ENCODE measurements around the gene GANC.

The GANC gene

GRCh38 chr15:42348083-42348482, 75.1 kb downstream of the GANC start:
- DNase-seq = no peak

DNA sequence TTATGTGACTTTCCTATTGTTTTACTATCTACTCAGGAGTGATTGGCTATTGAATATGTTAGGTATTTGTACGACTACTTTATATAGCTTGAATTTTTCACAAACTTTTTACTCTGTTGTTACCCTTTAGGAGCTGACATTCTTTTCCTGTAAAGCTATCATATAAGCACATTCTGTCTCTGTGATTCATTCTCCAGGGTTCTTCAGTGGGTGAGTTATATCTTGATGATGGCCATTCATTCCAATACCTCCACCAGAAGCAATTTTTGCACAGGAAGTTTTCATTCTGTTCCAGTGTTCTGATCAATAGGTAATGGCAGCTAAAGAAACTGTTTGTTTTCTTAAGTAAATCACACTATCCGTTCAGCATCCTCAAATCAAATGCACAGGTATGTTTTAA, 76.2 kb downstream of the GANC start:
- no peak for DNase-seq

DNA sequence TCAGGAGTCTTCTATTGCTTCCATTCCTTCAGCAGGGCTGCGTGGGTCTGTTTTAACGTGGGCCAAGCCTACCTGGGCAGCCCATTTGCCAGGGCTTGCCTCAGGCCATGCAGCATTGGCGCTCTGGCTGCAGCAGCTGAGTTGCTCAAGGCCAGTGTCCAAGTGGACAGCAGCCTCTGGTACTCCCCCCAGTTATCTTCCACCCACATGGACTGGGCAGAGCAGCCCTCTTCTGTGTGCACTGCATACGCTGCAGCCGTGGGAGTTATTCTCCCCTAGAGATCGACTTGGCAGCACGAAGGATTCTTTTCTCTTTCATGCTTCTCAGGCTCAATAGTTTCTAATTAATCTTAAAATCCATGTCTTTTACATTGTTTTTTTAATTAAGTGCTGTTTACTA, 79.4 kb downstream of the GANC start:
- DNase-seq = no peak

DNA sequence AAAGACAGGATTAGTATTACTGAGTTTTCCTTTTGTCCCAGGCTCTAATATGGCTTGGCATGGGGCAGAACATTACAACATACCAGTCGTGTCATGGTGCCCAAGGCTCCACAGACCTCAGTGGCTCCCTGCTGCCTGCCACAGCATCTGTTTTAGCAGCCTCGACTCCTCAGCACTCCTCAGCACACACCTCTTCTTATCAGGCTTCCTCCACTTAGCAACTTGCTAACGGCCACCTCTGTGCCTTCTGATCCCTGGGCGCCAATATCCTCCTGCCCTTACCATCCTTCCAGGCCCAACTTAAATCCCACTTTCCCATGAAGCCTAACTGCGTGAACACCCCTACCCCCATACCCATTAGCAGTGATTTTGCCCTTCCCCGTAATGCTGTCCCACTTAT, 80.1 kb downstream of the GANC start:
- no peak for DNase-seq

DNA sequence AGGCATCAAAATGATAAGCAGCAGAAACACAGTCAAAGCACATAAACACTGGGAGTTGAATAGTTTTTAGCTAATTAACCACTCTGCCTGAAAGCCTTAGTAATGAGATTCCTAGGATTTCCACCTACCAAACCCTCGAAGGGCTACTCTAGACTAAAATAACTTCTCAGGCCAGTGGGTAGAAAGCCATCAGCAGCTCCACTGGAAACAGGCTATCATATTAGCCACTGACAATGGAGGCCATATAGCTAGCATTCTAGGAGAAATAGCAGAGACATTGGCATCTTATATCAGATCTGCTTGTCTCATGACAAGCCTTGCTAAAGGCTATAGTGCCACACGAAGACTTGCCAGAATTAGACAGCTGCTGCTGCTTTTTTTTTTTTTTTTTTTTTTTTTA, 81.8 kb downstream of the GANC start:
- no peak for DNase-seq

GRCh38 chr15:42355291-42355690, 82.3 kb downstream of the GANC start:
- no peak for DNase-seq

GRCh38 chr15:42356851-42357250, 83.8 kb downstream of the GANC start:
- no peak for DNase-seq

DNA sequence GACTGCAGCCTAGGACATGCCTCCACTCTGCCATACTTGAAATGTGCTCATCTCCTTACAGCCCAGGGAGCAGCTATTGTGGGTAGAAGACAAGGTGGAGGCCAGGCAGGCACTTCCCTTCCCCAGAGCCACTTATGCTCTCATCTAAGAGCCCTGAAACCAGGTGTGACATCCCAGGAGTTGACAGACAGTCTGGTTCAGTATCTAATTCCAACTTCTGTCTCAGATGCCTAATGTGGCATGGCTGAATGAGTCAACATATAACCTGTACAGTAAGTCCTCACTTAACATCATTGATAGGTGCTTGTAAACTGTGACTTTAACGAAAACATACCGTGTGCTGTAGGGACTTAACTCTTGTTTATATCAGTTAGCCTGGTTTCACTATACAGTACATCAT, 85.1 kb downstream of the GANC start:
- no peak for DNase-seq

DNA sequence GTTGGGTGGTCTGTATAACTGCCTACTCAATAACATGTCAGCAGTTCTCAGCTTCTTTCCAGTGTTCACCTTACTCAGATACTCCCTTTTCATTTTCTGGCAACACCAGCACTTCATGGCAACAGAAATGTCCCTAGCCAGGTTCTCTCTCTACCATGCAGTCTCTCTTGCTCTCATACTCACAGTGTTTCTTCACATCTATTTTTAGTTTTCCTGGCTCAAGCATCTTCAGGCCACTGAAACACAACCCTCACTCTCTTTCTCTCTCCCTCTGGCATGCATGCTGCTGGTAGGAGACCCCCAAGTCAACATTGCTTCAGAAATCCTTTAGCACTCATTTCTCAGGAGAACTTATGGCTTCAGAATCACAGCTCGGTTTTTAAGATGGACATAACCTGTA, 86.2 kb downstream of the GANC start, which contains the start of gene CAPN3:
Gene CAPN3 (plus strand): TSS at position 253 of the 400 bp plus-strand sequence. CDS start 305 bp downstream, outside the sequence.
- no peak for DNase-seq

DNA sequence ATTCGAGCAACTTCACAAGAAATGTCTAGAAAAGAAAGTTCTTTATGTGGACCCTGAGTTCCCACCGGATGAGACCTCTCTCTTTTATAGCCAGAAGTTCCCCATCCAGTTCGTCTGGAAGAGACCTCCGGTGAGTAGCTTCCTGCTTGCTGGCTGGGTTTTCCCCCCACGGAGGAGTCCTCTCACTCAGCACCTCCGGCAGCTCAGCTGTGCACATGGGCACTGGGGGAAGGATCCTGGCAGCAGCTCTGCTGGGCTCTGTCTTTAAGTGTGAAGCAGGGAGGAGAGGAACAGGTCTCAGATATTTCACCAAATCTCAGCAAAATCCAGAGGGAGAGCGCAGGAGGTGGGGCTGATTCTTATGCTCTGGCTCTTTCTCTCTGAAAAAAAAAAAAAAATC, 87.0 kb downstream of the GANC start:
- DNase-seq = no peak

DNA sequence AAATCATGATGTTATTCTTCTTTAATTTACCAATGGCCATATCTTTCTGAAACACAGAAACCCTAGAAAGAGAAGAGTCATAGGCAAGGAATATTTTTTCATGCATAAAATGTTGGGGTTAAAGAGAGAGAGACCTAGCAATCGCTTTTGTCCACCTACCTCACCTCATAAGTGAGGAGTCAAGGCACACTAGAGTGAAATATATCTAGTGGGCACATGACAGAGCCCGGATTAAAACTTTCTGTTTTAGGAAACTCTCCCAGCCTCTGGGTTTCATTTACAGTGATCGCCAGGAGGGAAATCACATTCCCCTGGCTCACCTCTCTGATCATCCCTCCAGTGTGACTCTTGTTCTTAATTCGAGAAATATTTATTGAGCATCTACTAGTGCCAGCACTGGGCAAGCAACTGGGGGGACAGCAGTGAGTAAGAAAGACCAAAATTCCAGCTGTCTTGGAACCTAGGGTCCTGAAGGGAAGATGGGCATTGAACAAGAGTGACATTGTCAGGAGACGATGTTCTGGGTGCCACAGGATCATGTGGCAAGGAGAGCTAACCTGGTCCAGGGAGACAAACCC, 87.6 kb downstream of the GANC start:
- DNase-seq = no peak

DNA sequence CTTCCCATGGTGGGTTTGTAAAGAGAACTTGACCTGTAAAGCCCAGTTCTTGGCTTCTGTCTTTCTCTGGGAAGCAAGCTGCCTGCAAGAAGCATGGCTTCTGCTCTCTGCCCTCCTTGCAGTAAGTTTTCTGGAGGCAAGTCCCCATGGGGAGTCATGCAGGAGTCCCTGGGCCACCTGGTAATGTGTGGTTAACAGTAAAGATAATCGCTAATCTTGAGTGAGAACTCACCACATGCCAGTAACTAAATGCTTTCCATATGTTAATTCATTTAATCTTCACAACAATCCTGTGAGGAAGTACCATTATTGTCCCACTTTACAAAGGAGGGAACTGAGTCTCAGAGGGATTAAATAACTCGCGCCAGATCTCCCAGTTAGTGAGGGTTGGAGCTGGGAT, 90.5 kb downstream of the GANC start:
- no peak for DNase-seq

DNA sequence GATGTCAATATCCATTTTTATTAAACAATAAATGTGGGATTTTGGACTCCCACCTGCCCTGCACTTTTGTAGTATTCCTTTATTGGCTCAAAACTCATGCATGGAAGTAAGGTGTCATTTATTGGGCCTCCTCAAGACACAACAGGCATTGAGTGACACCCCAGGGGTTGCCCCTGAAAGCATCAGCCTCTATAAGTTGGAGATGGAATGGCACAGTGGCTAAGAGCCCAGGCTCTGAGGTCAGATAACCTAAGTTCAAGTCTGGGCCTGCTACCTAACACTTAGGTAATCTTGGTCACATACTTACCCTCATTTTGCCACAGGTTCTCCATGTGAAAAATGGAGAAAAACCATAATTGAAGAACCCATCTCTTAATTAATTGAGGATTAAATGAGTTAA, 90.9 kb downstream of the GANC start:
- no peak for DNase-seq

- DNase-seq = peak; percentile 1
Observed at GRCh38 chr15:42364529-42364928, 91.5 kb downstream of the GANC start.

- no peak for DNase-seq
Observed at GRCh38 chr15:42365921-42366550, 93.0 kb downstream of the GANC start.

DNA sequence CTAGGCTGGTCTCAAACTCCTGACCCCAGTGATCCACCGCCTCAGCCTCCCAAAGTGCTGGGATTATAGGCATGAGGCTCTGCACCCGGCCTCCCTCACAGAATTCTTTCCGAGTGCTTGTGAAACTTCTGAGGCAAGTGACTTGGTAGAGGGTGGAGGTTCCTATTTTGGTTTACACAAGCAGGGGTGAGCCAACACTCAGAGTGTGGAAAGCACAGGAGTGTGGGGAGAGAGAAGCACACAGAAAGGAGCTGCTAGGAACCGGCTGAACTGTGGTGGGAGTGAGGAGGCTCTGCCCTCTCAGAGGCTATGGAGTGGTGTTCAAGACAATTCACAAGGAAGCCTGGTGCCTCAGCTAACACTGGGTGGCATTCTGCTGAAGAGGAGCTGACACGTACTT, 94.0 kb downstream of the GANC start:
- no peak for DNase-seq

DNA sequence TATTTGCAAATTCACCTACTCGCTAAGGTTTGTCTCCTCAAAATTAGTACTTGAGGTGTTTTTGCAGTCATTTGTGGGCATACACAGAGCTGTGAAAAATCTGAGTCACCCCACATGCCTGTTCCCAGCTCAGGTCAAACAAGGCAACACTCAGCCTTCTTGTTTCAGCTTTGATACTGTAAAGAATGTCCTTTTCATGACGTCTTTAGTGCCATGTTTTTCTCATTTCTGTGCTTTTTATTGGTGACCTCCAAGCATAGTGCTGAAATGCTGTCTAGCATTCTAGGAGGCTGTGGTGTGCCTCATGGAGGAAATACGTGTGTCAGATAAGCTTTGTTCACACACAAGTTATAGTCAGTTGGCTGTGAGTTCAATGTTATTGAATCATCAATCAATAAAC, 95.1 kb downstream of the GANC start:
- DNase-seq = no peak

DNA sequence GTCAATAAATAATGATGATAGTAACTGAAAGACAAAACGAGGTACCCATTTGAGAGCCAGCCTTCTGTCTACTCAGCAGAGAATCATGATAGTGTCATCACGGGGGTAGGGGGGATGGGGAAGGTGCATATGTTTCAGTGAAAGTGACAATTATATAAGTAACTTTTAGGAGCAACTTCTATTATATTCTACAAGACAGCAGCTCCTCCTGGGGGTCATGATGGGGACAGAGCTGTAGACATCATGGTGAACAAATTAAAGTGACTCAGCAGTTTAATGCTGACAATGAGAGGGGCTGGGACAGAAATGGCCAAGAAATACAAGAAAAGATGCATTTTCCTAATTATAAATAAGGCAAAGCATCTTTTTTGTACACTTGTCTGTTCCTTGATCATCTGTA, 98.1 kb downstream of the GANC start:
- DNase-seq = no peak

DNA sequence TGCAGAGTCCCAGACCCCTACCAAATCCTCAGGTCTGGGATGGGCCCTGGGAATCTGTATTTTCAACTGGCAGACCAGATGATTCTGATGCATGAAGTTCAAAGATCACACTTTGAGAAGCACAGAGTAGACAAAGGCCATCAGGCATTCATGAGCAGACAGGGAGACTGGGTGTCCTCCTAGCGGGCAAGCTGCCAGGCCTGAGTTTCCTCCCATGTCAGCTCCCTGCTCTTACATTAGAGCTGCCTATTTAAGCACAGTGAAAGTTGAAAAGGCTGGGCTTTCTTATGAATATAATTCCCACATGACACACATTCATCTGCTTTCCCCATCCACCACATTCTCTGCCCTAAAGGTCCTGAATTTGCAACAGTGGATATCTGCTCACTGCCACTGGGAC, 100.3 kb downstream of the GANC start:
- DNase-seq = no peak

- no peak for DNase-seq
Observed at GRCh38 chr15:42373936-42374335, 100.9 kb downstream of the GANC start.

DNA sequence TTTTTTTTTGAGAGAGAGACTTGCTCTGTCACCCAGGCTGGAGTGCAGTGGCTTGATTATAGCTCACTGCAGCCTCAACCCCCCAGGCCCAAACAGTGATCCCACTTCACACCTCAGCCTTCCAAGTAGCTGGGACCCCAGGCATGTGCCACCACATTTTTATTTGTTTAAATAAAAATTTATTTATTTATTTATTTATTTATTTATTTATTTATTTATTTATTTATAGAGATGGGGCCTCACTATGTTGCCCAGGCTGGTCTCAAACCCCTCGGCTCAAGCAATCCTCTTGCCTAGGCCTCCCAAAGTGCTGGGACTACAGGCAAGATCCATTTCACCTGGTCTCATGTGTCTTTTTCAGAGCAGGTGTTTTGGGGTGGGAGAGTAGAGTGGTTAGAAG, 101.8 kb downstream of the GANC start:
- DNase-seq = no peak

DNA sequence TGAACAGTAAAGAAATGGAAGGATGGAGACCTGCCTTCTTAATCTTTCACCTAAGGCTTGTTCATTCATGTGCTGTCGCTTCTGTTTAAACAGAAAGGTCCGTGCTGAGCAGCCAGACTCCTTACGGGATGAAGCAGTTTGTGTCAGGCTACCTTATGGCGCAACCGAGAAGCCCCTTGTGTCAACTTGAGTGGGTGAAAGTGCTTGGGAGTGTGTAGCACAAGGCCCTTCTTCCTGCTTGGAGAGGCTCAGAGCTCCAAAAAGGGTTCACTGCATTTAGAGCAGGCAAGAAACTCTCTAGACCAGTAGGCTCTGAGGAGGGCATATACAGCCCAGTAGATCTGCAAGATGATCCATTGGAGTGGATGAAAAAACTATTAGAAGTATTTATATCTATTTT, 102.3 kb downstream of the GANC start:
- no peak for DNase-seq

DNA sequence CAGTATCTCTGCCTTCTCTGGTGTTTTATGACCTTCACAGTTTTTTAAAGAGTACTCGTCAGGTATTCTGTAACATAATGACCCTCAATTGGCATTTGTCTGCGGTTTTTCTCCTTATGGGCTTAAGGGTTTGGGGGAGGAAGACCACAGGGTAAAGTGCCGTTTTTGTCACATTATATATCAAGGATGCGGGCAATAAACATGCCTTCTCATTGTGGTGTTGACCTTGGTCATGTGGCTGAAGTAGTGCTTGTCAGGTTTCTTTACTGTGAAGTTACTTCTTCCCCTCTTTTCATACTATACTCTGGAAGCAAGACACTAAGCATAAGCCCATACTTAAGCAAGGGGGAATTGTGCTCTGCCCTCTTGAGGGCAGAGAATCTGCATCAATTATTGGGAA, 102.9 kb downstream of the GANC start:
- DNase-seq = no peak

DNA sequence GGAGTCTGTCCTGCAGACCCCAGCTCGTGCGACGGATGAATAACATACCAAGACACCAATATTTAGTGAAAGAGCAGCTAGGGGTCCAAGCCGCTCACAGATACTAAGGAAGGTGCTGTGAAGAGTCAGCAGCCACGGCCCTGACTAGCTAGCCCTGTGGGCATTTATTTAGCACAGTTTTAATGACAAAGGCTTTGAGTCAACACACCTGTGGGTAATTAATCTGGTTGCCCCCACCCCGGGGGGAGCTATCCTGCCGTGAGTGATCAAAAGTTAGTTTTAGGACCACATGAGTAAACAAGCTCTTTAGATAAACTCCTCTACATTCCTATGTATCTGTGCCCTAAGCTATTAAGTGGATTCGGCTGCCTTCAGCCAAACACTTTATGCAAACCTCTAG, 105.0 kb downstream of the GANC start:
- DNase-seq = no peak

- no peak for DNase-seq
Observed at GRCh38 chr15:42384597-42384996, 111.6 kb downstream of the GANC start.
